IPS-18a (cell line): ENCODE results near the gene ZNF619.
A peak's percentile ranks its signal among the peaks of the same experiment; 100 is the strongest.

ENCODE experiments used
- H3K27ac ChIP-seq: one replicate; pipeline ENCODE4 v1.5.1; 2013; ENCODE audit warnings: low read length
- H3K27me3 ChIP-seq: one replicate; pipeline ENCODE4 v1.6.1; 2013; ENCODE audit warnings: mild to moderate bottlenecking, low read length; ENCODE audit not compliant: control insufficient read depth, insufficient read depth
- H3K36me3 ChIP-seq: one replicate; pipeline ENCODE4 v1.6.1; 2013; ENCODE audit warnings: low read depth, low read length; ENCODE audit not compliant: control insufficient read depth
- H3K4me1 ChIP-seq: one replicate; pipeline ENCODE4 v1.6.1; 2013; ENCODE audit warnings: low read depth, low read length; ENCODE audit not compliant: control insufficient read depth
- H3K4me3 ChIP-seq: one replicate; pipeline ENCODE4 v1.5.1; 2013; ENCODE audit warnings: low read length
- H3K9ac ChIP-seq: one replicate; pipeline ENCODE4 v1.6.1; 2013; ENCODE audit warnings: mild to moderate bottlenecking, low read length, moderate library complexity
- H3K9me3 ChIP-seq: one replicate; pipeline ENCODE4 v1.6.1; 2013; ENCODE audit warnings: low read depth, low read length; ENCODE audit not compliant: control insufficient read depth

Gene ZNF619

DNA sequence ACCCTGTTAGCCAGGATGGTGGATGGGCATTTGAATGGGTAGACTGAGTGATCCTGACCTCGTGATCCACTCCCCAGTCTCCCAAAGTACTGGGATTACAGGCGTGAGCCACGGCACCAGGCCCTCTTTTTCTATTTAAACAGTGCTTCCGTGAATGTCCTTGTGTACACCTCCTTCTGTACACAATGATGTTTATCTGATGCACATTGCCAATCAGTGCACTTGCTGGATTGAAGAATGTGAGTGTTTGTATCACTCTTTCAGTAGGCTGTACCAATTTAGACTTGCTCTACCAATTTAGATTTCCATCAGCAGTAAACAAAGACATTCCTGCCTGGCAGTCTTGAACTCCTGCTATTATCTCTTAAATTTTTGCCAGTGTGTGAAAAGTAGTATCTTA is 8.9 kb upstream of the ZNF619 start:
- Histone ChIP-seq H3K27ac (no peak overlapping the region), H3K9ac (no peak overlapping the region), H3K4me3 (no peak overlapping the region), H3K36me3 (peaks cover 19% of the 10 kb centered on the region), H3K9me3 (no peaks in the 10 kb centered on the region), H3K27me3 (no peaks in the 10 kb centered on the region), H3K4me1 (no peaks in the 10 kb centered on the region)

GRCh38 chr3:40470701-40471100 is 6.2 kb upstream of the ZNF619 start:
- no peak overlapping the region for H3K4me3 ChIP-seq
- H3K36me3 ChIP-seq = no peaks in the 10 kb centered on the region
- H3K9ac ChIP-seq = no peak overlapping the region
- H3K27ac ChIP-seq = no peak overlapping the region
- no peaks in the 10 kb centered on the region for H3K9me3 ChIP-seq
- no peaks in the 10 kb centered on the region for H3K27me3 ChIP-seq
- H3K4me1 ChIP-seq = no peaks in the 10 kb centered on the region

- H3K9ac ChIP-seq = peak overlapping the region; percentile 60
- no peaks in the 10 kb centered on the region for H3K36me3 ChIP-seq
- H3K27ac ChIP-seq = no peak overlapping the region
- H3K27me3 ChIP-seq = no peaks in the 10 kb centered on the region
- H3K4me3 ChIP-seq = peak overlapping the region; percentile 69
- H3K9me3 ChIP-seq = no peaks in the 10 kb centered on the region
- peaks cover 8% of the 10 kb centered on the region for H3K4me1 ChIP-seq
These were observed 744 bp downstream of the ZNF619 start for GRCh38 chr3:40477666-40478065.

- H3K36me3 ChIP-seq = peaks cover 8% of the 10 kb centered on the region
- no peak overlapping the region for H3K9ac ChIP-seq
- H3K9me3 ChIP-seq = peaks cover 4% of the 10 kb centered on the region
- H3K4me3 ChIP-seq = no peak overlapping the region
- H3K27ac ChIP-seq = no peak overlapping the region
- no peaks in the 10 kb centered on the region for H3K4me1 ChIP-seq
- no peaks in the 10 kb centered on the region for H3K27me3 ChIP-seq
These were observed 10.2 kb downstream of the ZNF619 start for GRCh38 chr3:40487172-40487571.

DNA sequence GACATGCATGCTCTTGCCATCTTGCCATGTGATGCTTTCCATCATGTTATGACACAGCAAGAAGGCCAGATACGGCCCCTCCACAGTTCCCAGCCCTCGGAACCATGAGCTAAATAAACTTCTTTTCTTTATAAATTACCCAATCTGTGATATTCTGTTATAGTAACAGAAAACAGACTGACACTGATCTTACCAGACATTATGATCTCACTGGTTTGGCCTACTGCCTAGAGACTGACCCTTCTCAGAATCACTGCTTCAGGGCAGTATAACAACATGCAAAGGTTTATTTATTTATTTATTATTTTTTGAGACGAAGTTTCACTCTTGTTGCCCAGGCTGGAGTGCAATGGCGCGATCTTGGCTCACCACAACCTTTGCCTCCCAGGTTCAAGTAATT is 14.0 kb downstream of the ZNF619 start:
- H3K4me3 ChIP-seq = no peak overlapping the region
- H3K27ac ChIP-seq = no peak overlapping the region
- no peaks in the 10 kb centered on the region for H3K4me1 ChIP-seq
- peaks cover 8% of the 10 kb centered on the region for H3K36me3 ChIP-seq
- no peak overlapping the region for H3K9ac ChIP-seq
- peaks cover 4% of the 10 kb centered on the region for H3K9me3 ChIP-seq
- H3K27me3 ChIP-seq = no peaks in the 10 kb centered on the region

- Histone ChIP-seq H3K9ac (no peak overlapping the region), H3K27ac (no peak overlapping the region), H3K27me3 (no peaks in the 10 kb centered on the region), H3K4me3 (no peak overlapping the region), H3K4me1 (no peaks in the 10 kb centered on the region), H3K36me3 (no peaks in the 10 kb centered on the region), H3K9me3 (no peaks in the 10 kb centered on the region)
These were observed 17.8 kb downstream of the ZNF619 start for GRCh38 chr3:40494698-40495097.

DNA sequence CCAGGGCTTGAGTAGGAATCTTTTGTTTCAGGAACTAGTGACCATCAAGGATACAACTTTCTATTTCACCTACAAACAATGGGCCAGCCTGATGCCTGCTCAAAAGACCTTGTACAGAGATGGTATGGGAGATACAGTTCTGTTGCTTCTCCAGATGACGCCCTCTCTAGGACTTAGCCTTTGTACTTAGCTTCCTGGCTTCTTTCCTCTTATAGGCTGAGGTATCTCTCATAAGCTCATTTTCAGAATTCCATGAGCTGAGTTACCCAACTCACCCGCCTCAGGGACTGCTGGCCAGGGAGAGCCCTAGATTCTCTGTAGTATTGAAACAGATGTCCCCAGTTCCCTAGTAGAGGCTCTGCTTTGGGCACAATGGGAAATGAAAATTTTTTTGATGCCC is 20.4 kb downstream of the ZNF619 start:
- Histone ChIP-seq H3K4me1 (no peaks in the 10 kb centered on the region), H3K27ac (no peak overlapping the region), H3K9me3 (no peaks in the 10 kb centered on the region)

DNA sequence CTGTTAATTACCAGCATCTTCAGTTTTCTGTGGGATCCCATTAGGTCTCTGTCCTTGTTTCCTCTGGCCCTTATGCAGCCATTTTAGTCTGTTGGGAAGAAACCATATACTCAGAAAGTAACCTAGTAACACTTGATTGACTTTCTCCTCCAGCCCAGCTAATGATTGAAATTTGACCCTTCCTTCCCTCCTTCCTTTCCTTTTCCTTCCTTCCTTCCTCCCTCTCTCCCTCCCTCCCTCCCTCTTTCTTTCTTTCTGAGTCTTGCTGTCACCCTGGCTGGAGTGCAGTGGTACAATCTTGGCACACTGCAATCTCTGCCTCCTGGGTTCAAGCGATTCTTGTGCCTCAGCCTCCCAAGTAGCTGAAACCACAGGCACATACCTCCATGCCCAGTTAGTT is 23.0 kb downstream of the ZNF619 start:
- Histone ChIP-seq H3K9ac (no peak overlapping the region), H3K27me3 (no peaks in the 10 kb centered on the region), H3K4me1 (no peaks in the 10 kb centered on the region), H3K27ac (no peak overlapping the region), H3K36me3 (no peaks in the 10 kb centered on the region), H3K4me3 (no peak overlapping the region), H3K9me3 (no peaks in the 10 kb centered on the region)

More for the DNA sequence above, 20.4 kb downstream of the ZNF619 start:
- H3K36me3 ChIP-seq = no peaks in the 10 kb centered on the region
- no peak overlapping the region for H3K9ac ChIP-seq
- H3K27me3 ChIP-seq = no peaks in the 10 kb centered on the region
- no peak overlapping the region for H3K4me3 ChIP-seq

- no peaks in the 10 kb centered on the region for H3K9me3 ChIP-seq
- no peaks in the 10 kb centered on the region for H3K27me3 ChIP-seq
- H3K36me3 ChIP-seq = no peaks in the 10 kb centered on the region
- H3K4me1 ChIP-seq = peaks cover 4% of the 10 kb centered on the region
- H3K27ac ChIP-seq = no peak overlapping the region
- no peak overlapping the region for H3K9ac ChIP-seq
- H3K4me3 ChIP-seq = no peak overlapping the region
These were observed 25.1 kb downstream of the ZNF619 start for GRCh38 chr3:40502034-40502433.

- Histone ChIP-seq H3K9ac (no peak overlapping the region), H3K27me3 (no peaks in the 10 kb centered on the region), H3K36me3 (peaks cover 5% of the 10 kb centered on the region), H3K4me3 (peak overlapping the region; percentile 70), H3K4me1 (peaks cover 4% of the 10 kb centered on the region), H3K9me3 (no peaks in the 10 kb centered on the region), H3K27ac (no peak overlapping the region)
These were observed 27.9 kb downstream of the ZNF619 start for GRCh38 chr3:40504636-40505430.

GRCh38 chr3:40505599-40506462 is 28.9 kb downstream of the ZNF619 start, which contains the start of gene ZNF620:
Gene ZNF620 (plus strand): TSS chr3:40506039. CDS start chr3:40506353, 314 bp downstream.
- Histone ChIP-seq H3K4me1 (peaks cover 4% of the 10 kb centered on the region), H3K9ac (peak within 1 kb of the TSS; percentile 46), H3K36me3 (peaks cover 9% of the 10 kb centered on the region), H3K27ac (no peak within 1 kb of the TSS), H3K27me3 (no peaks in the 10 kb centered on the region), H3K4me3 (peak within 1 kb of the TSS; percentile 70), H3K9me3 (no peaks in the 10 kb centered on the region)
